HG03039 (cell line): ENCODE results near the gene KCNQ2.

Experiments
- ATAC-seq: cut with Tn5 transposase; IDR thresholded peaks from one replicate; pipeline ENCODE4 v1.9.1; 2021; ENCODE audit warnings: mild to moderate bottlenecking, moderate library complexity; ENCODE audit not compliant: unreplicated experiment

Gene KCNQ2

DNA sequence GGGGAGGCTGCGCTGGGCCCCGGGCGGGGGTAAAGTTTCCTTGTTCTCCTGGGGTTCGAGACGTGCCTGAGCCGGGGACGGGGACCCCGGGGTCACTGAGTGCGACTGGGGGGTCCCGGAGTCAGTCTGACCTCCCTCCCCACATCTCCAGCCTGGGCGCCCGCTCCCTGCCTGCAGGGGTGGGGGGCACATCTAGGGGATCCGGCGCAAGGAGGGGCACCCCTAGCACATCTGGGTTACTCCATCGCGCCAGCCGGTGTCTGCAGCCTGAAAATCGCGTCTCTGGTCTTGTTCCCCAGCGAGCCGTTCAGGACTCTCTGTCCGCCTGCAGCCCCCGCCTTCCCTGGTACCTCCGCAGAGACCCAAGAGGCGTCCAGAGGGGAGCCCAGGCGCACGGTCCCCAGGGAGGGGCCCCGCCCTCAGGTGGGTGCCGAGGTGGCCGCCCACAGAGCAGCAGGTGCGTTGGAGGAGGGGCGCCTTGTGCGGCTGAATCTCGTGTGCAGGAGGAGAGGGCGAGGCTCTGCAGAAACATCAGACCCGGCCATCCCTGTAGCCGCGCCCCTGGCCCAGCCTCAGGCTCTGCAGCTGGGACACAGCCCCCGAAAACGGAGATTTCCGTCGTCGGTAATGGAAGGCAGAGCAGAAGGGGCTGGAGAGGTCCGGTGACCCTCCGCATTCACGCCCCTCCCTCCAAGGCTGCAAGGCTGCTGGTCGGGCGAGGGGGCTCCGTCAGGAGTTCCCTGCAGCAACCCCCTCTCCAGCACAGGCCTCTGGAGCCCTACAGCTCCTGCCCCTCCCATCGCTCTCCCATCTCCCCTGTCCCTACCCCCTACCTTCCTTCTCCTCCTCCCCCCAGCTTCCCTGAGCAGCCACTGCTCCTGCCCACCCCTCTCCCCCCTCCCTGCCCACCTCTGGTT, 110.7 kb downstream of the KCNQ2 start:
- ATAC-seq: no peak

DNA sequence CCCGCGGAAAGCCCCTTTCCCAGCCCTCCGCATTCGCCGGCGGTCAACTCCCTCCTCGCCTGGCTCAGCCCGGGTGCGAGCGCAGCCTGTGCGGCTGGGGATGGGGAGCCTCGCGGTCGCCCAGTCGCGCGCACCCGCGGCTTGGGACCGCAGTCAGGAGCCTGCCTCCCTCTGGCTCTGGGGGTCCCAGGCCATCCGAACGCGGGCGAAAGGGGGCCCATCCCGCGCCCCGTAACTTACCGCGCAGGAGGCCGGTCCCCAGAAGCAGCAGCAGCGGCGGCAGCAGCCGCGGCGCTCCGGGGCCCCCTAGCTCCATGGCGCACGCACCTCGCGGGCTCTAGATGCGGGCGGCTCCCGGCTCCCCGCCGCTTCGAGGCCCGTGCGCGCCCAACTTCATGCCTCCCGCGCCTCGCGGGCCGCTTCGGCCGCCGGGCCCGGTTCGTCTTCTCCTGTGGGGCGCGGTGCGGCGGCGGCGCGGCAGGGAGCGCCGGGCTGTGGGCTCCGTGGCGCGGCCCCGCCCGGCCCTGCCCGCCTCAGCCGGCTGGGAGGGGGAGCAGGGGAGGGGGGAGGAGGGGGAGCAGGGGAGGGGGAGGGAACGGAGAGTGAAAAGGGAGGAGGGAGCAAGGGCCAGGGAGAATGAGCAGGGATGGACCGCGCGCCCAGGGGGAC, 111.5 kb downstream of the KCNQ2 start, which contains the start of gene CHRNA4:
TSS of gene CHRNA4 (minus strand) at position 500 of the 669 bp plus-strand sequence. CDS start at position 316, 184 bp downstream.
- no peak for ATAC-seq

DNA sequence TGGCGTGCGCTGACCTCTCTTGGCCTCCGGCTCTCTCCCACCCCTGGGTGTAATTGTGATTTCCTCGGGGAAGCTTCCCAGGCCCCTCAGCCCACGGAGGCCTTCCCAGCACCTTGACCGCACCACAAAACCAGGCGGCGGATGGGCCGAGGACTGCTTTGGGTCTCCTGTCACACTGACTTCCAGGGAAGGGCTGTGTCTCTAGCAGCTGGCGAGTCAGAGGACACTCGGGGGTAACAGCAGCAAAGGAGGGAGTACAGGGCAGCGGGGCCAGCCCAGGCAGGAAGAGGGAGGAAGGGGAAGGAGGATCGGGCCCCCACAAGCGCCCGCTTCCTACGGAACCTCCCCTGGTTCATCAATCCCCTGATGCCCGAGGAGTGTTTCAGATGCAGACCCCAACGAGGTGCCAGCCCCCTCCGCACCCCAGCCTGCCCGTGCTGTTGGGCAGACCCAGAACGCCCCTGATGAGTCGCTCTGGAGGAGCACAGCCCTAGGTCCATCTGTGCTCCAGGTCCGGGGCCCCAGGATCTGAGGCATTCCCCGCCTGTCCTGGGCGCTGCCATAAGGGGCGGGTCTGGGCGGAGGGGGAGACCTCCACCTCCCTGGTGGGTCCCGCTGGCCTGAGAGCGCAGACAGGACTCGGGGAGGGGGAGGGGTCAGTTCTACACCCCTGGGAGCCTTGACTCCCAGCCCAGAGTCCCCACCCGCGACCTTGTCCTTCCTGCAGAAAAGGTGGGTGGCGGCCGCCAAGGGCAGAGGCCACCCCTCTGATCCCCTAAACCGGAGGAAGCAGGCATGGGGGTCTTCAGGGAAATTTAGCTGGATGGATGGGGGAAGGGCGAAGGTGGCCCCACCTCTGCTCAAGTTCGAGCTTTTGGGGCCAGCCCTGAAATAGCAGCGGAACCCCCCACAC, 112.3 kb downstream of the KCNQ2 start:
- no peak for ATAC-seq

DNA sequence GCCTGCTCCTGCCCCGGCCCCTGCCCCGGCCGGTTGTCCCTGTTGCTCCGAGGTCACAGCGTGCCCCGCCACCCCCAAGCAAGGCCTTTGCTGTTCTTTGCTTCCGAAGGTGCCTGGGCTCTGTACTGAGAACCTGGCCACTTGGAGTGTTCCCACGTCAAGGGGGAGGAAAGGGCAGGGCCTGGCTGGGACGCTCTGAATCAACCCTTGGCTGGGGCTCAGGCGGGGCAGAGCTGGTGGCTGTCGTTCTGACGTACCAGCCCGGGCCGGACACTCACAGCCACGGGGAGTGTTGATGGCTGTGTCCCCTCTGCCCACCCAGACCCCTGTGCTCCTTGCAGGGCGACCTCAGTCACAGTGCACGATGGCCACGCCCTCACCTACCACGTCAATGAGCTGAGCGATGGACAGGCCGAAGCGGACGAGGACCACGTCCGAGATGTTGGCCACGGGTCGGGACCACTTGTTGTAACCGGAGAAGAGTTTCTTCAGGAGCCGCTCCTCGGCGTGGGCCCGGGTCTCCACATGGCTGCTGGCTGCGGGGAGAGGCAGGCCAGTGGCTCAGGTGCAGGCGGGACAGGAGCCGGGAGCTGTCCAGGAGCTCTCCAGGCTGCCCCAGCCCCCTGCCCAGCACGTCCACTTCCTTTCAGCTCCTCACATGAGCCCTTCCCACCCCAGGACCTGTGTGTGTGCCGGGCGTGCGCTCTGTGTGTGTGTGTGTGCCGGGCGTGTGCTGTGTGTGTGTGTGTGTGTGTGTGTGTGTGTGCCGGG, 113.1 kb downstream of the KCNQ2 start:
- no peak for ATAC-seq

DNA sequence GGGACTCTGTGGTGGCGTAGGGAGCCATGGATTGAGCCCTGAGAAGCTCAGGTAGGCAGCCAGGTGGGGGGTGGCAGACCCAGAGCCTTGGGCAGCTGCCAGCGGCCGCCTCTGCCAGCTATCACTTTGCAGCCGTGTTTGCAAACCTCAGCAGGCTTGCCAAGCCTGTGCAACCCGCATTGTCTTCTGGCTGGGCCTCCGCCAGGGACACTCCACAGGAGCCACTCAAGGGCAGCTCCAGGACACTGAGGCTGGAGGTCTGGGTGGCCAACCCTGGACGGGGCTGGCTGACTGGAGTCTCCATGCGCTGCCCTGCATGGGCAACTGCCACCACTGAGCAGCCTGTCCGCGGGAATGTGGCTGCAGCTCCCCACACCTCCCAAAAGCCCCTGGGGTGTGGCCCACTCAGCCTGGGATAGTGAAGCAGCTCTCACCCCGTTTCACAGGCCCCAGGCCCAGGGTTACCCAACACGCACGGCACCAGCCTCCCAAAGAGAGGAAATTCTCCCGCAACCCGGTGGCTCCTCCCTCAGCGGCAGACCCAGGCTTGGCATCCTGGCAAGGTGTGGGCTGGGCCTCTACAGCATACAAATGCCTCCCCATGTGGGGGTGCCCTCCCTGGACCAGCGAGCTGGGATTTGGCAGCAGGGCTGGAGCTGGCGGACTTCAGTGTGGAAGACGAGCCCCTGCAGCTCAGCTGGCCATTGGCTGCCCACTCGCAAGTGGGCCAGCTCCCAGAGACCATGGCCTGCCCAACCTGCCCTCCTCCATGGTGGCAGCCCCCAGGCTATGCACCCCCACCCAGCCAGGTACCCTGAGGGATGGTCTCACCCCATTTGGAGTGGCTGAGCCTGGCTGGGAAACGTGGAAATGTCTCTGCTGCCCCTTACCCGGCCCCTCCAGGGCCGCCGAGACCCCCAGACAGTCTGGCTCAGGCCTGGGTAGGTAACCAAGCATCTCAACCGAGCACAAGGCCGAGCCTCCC, 114.2 kb downstream of the KCNQ2 start:
- ATAC-seq: no peak

DNA sequence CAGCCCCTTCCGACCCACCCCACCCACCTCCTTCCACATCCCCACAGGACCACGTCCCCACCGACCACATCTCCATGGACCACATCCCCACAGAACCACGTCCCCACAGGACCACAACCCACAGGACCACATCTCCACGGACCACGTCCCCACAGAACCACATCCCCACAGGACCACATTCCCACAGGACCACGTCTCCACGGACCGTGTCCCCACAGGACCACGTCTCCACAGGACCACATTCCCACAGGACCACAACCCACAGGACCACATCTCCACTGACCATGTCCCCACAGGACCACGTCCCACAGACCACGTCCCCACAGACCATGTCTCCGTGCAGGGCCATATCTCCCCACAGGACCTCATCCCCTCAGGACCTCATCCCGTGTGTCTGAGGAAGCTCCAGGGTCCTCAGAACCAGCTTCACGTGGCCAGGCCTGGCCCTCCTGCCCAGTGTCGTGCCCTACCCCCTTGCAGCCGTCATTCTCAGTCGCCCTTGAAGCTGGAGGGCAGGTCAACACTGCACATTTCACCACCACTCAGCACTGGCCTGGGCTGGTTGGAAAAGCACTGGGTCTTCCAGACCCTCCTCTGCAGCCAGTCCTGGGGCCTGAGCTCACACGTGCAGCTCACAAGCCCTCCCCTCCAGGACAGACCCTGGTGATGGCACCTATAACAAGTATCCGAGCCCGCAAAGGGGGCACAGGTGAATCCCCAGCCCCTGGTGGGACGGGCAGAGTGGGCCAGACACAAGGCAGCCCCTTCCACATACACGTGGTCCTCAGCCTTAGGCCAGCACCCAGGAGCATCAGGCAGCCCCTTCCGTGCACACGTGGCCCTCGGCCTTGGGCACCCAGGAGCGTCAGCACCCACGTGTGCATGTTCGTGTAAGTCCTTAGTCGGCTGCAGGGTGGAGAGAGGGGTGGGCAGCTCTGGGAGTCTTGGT, 115.2 kb downstream of the KCNQ2 start:
- no peak for ATAC-seq

DNA sequence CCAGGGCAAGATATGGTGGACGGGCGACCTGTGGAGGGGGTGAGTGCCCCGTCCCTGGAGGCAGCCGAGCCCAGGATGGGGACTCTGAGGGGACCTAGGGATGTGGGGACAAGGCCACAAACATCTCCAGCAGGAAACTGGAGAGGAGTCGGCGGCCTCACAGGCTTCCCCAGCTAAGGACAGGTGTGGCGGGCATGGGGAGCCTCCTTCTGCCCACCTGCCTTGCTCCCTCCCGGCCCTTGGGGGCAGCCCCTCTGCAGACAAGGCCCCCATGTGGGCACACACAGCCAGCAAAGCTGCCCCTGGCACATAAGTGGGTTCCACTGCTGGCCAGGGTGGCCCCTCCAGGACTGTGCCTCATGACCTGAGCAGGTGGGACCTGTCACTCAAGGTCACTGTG, 115.9 kb downstream of the KCNQ2 start:
- ATAC-seq: no peak

DNA sequence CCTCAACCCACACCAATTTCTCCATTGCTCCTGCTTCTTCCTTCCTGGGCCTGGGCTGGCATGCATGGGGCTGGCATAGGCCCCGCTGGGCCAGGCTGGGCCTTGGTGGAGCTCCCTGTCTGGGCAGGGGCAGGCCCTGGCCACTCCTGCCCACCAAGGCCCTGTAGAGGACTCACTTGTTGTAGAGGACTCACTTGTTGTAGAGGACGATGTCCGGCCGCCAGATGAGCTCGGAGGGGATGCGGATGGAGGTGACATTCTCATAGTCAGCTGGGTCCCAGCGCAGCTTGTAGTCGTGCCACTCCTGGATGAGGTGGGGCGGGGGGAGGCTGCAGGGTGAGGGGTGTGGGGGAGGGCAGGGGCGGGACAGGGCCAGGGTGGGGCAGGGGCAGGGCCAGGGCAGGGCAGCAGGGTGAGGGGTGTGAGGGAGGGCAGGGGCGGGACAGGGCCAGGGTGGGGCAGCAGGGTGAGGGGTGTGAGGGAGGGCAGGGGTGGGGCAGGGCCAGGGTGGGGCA, 116.6 kb downstream of the KCNQ2 start:
- no peak for ATAC-seq

DNA sequence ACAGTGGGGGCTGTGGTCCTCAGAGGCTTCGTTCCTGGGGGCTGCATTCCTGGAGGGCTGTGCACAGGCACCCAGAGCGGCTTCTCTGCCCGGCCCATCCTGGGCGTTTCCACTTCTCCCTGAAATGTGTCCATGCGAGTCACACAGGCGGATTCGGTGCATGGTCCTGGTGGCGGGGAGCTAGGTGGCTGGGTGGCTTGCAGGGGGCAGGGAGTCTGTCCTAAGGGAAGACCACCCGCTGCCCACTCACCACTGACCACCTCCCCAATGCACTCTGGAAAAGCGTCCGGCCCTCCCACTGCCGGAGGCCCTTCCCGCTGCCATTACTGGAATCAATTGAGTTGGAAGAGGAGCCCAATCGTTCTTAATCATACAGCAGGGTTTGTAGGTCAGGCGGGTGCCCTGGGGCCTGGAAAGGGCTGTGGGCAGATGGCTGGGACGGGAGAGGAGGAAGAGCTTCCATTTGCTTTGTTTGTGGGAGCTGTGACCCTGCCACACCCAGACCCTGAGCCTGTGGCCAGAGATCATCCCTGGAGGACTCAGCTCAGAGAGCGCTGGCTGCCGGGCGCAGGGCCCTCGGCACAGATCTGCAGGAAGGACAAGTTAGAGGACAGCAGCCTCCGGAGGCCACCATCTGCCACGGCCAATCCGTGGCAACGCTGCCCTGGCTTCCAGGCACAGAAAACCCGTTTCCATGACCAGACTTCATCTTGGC, 117.7 kb downstream of the KCNQ2 start:
- no peak for ATAC-seq

DNA sequence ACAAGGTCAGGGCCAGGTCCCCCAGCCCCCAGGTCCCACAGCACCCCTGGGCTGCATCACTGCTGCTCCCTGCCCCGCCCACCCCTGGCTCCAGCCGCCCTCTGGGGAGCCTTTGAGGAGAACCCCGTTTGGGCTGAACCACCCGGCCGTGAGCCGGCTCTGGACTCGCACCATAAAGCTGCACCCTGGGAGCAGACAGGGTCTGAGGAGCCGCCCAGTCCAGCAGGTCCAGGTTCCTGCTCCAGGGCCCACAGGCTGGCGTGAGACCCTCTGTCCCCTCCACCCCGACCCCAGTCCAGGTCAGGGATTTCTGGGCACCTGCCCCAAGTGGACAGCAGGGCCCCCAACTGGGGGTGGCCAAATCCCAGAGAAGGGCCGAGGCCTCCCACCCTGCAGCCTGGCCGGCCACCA, 119.6 kb downstream of the KCNQ2 start:
- no peak for ATAC-seq

DNA sequence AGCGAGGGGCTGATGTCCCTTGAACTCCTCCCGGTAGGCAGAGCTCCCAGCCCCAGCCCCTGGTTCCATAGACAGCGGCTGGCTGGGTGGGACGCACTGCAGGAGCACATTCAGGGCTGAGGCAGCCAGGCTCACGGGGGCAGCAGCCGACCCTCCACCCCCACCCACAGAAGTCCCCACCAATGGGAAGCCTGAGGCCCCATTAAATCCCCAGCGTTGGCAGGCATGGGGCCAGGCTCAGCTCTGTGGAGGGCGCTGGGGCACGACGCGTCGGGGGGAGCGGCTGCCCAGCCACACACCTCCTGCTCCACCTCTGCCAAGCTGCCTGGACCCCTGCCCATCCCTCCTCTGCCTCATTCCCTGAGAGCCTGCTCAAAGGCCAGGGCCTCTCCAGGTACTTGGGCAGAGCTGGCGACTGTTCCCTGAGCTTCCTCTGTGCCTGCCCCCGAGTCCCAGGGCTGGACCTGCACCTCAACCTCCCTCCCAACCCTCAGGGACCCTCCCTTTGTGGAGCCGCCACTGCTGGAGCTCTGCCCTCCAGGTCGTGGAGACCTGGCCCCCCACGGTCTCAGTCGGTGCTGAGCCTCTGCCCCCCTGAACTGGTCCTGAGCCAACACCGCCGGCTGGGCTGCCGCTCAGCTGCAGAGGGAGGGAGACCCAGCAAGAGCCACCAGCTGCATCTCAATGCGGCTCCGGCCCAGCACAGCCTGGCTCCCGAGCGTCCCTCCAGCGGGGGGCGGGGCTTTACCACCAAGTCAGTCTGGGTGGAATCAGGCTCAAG, 120.5 kb downstream of the KCNQ2 start:
- ATAC-seq: no peak

DNA sequence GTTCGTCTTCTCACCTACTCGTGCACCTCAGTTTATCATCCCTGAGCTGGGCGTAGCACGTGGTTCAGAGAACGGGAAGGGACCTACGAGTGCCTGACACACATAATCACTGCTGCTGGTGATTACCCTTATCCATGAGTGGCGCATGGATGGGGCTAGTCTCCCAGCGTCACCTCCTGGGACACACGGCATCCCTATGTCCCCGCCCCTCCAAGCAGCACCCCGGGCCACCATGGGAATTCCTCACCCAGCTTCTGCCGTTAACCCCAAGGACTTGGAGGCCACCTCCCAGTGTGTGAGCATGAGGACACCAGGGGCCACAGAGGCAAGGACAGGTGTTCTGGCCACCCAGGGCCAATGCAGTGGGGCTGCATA, 121.1 kb downstream of the KCNQ2 start:
- ATAC-seq: no peak

DNA sequence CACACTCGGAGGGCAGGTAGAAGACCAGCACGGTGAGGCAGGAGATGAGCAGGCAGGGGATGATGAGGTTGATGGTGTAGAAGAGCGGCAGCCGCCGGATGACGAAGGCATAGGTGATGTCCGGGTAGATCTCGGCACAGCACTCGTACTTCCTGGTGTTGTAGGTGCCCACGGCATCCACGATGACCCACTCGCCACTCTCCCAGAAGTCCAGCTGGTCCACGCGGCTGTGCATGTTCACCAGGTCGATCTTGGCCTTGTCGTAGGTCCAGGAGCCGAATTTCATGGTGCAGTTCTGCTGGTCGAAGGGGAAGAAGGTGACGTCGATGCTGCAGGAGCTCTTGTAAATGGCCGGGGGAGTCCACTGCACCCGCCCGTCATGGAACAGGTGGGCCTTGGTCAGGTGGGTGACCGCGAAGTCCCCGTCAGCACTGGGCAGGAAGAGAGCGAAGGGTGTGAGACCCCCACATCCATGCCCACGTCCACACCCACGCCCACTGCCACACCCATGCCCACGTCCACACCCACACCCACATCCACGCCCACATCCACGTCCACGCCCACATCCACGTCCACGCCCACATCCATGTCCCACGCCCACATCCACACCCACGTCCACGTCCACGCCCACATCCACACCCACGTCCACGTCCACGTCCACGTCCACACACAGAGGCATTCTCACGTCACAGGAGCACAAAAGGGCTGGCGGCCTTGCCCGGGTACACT, 121.7 kb downstream of the KCNQ2 start:
- ATAC-seq: no peak
